Fibroblast of peridontal ligament (primary cell): ENCODE results near the gene GYPB.
"Not testable (repeated sequence)": the region's sequence is repeated elsewhere in the genome, so short reads cannot be mapped to it uniquely, and the experiment has no call there.

Experiments
- DNase-seq: peaks from one replicate; pipeline ENCODE4 v3.0.0-alpha.2; 2010; ENCODE audit errors: extremely low read depth

GYPB gene

GRCh38 chr4:144019277-144019676, at the start of gene GYPB:
Gene GYPB (minus strand): TSS chr4:144019380. CDS start chr4:144019287, 93 bp downstream.
- DNase-seq = not testable (repeated sequence)

- not testable (repeated sequence) for DNase-seq
Measured at GRCh38 chr4:144061556-144061955, 42.4 kb upstream of the GYPB start.

DNA sequence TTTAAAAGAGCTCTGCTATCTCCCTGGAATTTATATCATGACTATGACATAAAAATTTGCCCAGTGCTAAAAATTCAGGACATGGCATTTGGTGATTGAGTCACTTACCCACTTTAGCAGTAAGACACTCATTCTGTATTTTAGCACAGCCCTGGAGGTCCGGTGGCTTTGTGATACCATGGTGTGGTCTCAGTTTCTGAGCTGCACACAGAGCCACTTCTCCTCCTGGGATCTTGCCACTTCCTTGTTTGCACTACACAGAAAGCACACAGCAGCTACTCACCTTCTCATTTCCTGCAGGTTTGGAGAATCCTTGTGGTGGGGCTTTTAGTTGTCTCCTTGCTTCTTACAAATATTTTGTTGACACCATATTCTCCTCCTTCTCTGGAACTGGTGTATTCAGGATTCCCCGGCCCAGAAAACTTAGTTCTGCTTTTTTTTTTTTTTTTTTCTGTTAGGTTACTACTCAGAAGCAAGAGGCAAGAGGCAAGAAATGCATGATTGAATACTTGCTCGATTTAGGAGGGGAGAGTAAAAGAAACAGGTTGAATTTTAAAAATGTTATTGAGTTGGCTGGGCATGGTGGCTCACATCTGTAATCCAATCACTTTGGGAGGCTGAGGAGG, 41.2 kb upstream of the GYPB start:
- not testable (repeated sequence) for DNase-seq

DNA sequence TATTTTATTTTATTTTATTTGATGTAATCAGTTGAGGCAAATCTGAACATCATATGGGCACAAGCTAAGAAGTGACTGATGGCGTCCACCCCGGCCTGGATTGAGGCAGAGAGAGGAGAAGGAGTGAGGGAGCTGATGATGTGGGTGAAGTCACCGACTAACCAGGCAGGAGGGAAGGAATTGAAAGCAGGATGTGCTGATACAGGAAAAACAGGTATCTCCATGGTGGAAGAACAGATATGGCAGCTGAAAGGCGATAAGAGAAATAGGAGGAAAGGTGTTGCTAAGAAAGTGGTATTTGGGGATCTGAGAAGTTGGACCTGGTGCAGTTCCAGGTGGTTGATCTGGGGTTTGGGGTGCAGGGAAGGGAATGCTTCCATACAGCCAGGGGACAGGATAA, 37.6 kb upstream of the GYPB start:
- no peak for DNase-seq

- not testable (repeated sequence) for DNase-seq
Measured at GRCh38 chr4:144055336-144055735, 36.2 kb upstream of the GYPB start.

DNA sequence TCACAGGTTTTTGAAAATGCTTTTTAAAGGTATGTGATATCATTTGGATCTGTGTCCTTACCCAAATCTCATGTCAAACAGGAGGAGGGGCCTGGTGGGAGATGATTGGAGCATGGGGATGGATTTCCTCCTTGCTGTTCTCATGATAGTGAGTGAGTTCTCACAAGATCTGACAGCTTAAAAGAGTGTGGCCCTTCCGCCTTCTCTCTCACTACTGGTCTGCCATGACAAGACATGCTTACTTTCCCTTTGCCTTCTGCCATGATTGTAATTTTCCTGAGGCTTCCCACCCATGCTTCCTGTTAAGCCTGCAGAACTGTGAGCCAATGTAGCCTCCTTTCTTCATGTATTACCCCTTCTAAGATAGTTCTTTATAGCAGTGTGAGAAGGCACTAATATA, 32.3 kb upstream of the GYPB start:
- not testable (repeated sequence) for DNase-seq

DNA sequence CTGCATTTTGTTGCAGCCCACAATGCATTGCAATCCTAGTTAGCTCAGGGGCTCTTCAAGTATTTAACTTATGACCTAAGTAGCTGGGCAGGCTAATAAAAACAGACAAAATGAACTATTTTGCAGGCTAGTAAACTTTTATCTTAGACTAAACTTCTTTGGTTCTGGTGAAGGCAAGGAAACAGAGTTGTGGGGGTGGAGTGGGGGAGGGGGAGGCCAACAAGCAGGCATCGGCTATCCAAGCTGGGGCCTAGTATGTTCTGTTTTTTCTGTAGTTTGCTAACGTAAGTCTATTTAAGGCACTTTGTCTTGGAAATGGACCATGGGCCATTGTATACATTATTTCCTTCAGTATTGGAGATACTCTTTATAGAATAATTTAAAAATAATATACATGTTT, 31.5 kb upstream of the GYPB start:
- not testable (repeated sequence) for DNase-seq

DNA sequence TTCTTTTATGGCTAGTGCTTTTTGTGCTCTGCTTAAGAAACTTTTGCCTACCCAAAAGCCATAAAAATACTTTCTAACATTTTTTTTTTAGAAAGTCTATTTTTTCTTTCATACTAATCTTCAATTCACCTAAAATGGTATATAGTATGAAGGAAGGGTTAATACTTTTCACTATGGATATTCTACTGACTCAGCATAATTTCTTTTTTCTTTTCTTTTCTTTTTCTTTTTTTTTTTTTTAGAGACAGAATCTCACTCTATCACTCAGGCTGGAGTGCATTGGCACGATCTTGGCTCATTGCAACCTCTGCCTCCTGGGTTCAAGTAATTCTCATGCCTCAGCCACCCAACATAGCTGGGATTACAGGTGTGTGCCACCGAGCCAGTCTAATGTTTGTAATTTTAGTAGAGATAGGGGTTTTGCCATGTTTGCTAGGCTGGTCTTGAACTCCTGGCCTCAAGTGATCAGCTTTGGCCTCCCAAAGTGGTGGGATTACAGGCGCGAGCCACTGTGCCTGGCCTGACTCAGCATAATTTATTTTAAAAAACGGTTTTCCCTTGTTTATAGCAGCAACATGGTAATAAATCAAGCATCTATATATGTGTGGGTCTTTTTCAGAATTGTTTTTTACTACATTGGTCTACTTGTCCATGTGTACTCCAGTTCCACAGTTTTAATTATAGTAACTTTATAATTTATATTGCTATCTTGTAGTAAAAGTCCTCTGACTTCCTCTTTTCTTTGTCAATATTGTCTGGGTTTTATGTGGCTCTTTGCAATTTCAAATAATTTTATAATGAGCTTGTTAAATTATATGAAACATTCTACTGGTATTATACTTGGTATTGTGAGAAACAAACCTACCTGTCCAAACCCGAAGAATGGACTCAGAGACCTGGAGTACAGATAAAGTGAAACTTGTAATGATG, 30.6 kb upstream of the GYPB start:
- not testable (repeated sequence) for DNase-seq

- DNase-seq = peak; percentile 53
Measured at GRCh38 chr4:144044936-144045335, 25.8 kb upstream of the GYPB start.

DNA sequence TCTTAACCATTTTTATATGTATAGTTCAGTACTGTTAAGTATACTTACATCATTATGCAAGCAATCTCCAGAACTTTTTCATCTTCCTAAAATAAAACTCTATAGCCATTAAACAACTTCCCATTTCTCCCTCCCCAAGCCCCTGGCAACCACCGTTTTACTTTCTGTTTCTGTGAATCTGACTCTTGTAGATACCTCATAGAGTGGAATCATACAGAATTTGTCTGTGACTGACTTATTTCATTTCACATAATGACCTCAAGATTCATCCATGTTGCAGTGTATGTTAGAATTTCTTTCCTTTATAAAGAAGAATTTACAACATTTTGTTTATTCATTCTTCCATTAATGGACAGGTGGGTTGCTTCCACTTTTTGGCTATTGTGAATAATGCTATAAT, 13.4 kb upstream of the GYPB start:
- DNase-seq = not testable (repeated sequence)

GRCh38 chr4:144031875-144032274, 12.7 kb upstream of the GYPB start:
- not testable (repeated sequence) for DNase-seq

DNA sequence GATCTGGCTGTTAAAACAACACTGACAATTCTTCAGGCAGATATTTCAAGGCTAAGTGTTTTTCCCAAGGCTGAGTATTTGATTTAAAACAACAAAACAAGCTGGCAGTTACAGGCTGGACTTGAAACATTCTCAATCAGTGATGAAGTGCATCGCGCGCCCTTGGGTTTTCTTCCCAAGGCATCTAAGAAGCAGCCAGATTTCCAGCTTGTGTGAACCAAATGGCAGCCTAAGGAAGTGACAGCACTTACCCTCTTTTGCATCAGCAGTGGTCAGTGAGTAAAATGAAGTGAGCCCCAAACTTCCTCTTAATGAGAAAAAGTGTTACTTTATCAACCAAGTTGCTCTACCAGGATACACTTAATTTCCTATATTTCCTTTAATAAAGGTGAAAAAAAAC, 12.2 kb upstream of the GYPB start:
- DNase-seq = not testable (repeated sequence)

GRCh38 chr4:144030708-144031107, 11.5 kb upstream of the GYPB start:
- DNase-seq = not testable (repeated sequence)

DNA sequence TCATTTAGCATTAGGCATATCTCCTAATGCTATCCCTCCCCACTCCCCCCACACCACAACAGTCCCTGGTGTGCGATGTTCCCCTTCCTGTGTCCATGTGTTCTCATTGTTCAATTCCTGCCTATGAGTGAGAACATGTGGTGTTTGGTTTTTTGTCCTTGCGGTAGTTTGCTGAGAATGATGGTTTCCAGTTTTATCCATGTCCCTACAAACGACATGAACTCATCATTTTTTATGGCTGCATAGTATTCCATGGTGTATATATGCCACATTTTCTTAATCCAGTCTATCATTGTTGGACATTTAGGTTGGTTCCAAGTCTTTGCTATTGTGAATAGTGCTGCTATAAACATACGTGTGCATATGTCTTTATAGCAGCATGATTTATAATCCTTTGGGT, 7.5 kb upstream of the GYPB start:
- not testable (repeated sequence) for DNase-seq

- not testable (repeated sequence) for DNase-seq
Measured at GRCh38 chr4:144024399-144025053, 5.3 kb upstream of the GYPB start.

DNA sequence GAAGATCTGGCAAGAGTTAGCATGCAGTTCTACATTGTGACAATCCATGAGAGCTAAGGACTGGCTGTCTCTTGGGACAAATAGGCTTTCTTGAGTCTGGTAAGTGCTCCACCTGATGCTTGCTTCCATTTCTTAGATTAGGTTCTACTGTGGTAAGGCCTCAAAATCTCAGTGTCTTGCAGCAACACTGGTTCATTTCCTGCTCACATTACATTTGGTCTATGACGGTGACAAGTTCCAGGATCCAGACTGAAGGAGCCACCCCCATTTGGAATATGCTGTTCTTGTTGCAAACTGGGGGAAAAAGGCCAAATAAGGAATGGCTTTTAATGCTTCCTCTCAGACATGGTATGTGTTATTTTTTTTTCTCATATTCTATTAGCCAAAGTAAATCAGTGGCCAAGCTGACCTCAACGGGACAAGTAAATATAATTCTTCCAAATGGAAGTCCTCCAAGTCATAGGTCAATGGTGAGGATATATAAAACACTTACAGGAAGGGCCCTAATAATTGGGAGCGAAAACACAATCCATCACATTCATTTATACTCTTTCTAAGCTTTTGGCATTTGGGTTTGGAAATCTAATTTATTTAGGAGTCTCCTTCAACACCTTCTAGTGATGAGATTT, 3.7 kb upstream of the GYPB start:
- DNase-seq = not testable (repeated sequence)

DNA sequence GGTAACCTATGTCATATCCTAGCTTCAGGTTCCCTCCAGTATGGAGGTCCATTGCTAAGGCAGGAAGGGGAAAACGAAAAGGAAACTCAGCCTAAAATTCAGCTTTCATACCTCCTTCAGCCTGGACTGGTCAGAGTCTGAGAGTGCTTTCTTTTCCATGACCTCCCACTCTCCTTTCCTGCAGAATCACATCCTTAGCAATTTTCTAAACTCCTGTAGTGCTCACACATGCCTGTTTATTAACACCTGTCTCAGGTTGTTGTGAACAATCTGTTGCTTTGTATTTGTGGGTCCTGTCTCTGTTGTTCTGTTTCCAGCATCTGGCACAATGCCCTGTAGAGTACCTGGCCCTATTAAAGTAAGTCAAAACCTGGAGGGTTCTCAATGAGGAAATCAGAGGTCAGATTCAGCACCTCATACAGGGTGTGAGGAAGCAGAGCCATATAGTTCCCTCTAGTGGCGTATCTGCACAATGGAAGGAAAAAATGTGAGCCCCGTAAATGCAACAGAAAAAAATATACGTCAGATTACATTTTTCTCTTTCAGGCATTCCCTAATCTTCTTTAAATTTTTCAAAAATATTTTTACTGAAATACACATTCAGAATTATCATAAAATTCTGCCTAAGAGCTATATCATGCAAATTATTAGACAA, 2.3 kb upstream of the GYPB start:
- DNase-seq = peak; percentile 18

- DNase-seq = not testable (repeated sequence)
Measured at GRCh38 chr4:144018223-144019000, 768 bp downstream of the GYPB start.

GRCh38 chr4:144017271-144017670, 1.9 kb downstream of the GYPB start:
- DNase-seq = not testable (repeated sequence)

- DNase-seq = not testable (repeated sequence)
Measured at GRCh38 chr4:144016057-144016605, 3.0 kb downstream of the GYPB start.
